Measurements from ENCODE around the gene TTL. TPM values are rescaled to one million over a fixed set of nuclear protein-coding genes. Genes with fewer than 3 reads are reported as not detected.

The TTL gene
- polyA plus RNA-seq, 2 donors, result 7.1 to 7.2 TPM

- 61 to 65% methylated on average over 3 of the region's 3 CpGs for WGBS, 2 donors
- Histone ChIP-seq H3K9me3 (ENCODE audit: control insufficient read depth in 2 of 2, insufficient read depth in 1 of 2, low read depth in 1 of 2, low read length in 1 of 2) (no peaks in the 10 kb centered on the region), H3K4me1 (ENCODE audit: control insufficient read depth in 2 of 2, insufficient read depth in 2 of 2, low read length in 1 of 2) (peaks cover 10 to 11% of the 10 kb centered on the region in 2 donors), H3K27ac (ENCODE audit: low read depth in 2 of 2, low read length in 1 of 2) (peak overlapping the region; percentile 98 to 100), H3K27me3 (ENCODE audit: control insufficient read depth in 1 of 2, insufficient read depth in 2 of 2, low read length in 2 of 2) (no peaks in the 10 kb centered on the region), H3K36me3 (ENCODE audit: control insufficient read depth in 2 of 2, insufficient read depth in 2 of 2, low read length in 1 of 2) (peaks cover 0 to 12% of the 10 kb centered on the region in 2 donors), H3K4me3 (ENCODE audit: low read depth in 1 of 2, low read length in 2 of 2) (peak overlapping the region; percentile 76 to 78)
Measured at GRCh38 chr2:112584891-112585250, 102.9 kb downstream of the TTL start.

GRCh38 chr2:112585400-112585799 is 103.4 kb downstream of the TTL start:
- WGBS, 2 donors, result 97 to 100% methylated on average over 3 of the region's 3 CpGs
- H3K9me3 ChIP-seq (ENCODE audit: control insufficient read depth in 2 of 2, insufficient read depth in 1 of 2, low read depth in 1 of 2, low read length in 1 of 2), result no peaks in the 10 kb centered on the region
- H3K27ac ChIP-seq (ENCODE audit: low read depth in 2 of 2, low read length in 1 of 2), result peak overlapping the region; percentile 98 to 100
- no peaks in the 10 kb centered on the region for H3K27me3 ChIP-seq (ENCODE audit: control insufficient read depth in 1 of 2, insufficient read depth in 2 of 2, low read length in 2 of 2)
- H3K4me3 ChIP-seq (ENCODE audit: low read depth in 1 of 2, low read length in 2 of 2), result peak overlapping the region in 1 of 2 donors; percentile 78
- H3K36me3 ChIP-seq (ENCODE audit: control insufficient read depth in 2 of 2, insufficient read depth in 2 of 2, low read length in 1 of 2), result peaks cover 0 to 12% of the 10 kb centered on the region in 2 donors
- peaks cover 10 to 11% of the 10 kb centered on the region in 2 donors for H3K4me1 ChIP-seq (ENCODE audit: control insufficient read depth in 2 of 2, insufficient read depth in 2 of 2, low read length in 1 of 2)

GRCh38 chr2:112585873-112586464 is 104.0 kb downstream of the TTL start:
- H3K27me3 ChIP-seq (ENCODE audit: control insufficient read depth in 1 of 2, insufficient read depth in 2 of 2, low read length in 2 of 2), result no peaks in the 10 kb centered on the region
- H3K4me1 ChIP-seq (ENCODE audit: control insufficient read depth in 2 of 2, insufficient read depth in 2 of 2, low read length in 1 of 2), result peaks cover 10 to 11% of the 10 kb centered on the region in 2 donors
- H3K36me3 ChIP-seq (ENCODE audit: control insufficient read depth in 2 of 2, insufficient read depth in 2 of 2, low read length in 1 of 2), result peaks cover 0 to 12% of the 10 kb centered on the region in 2 donors
- no peak overlapping the region for H3K4me3 ChIP-seq (ENCODE audit: low read depth in 1 of 2, low read length in 2 of 2)
- H3K9me3 ChIP-seq (ENCODE audit: control insufficient read depth in 2 of 2, insufficient read depth in 1 of 2, low read depth in 1 of 2, low read length in 1 of 2), result no peaks in the 10 kb centered on the region
- H3K27ac ChIP-seq (ENCODE audit: low read depth in 2 of 2, low read length in 1 of 2), result no peak overlapping the region
- 96 to 97% methylated on average over 18 of the region's 18 CpGs for WGBS, 2 donors

GRCh38 chr2:112588611-112589045 is 106.7 kb downstream of the TTL start:
- Histone ChIP-seq H3K9me3 (ENCODE audit: control insufficient read depth in 2 of 2, insufficient read depth in 1 of 2, low read depth in 1 of 2, low read length in 1 of 2) (no peaks in the 10 kb centered on the region), H3K27ac (ENCODE audit: low read depth in 2 of 2, low read length in 1 of 2) (no peak overlapping the region), H3K36me3 (ENCODE audit: control insufficient read depth in 2 of 2, insufficient read depth in 2 of 2, low read length in 1 of 2) (peaks cover 0 to 12% of the 10 kb centered on the region in 2 donors), H3K27me3 (ENCODE audit: control insufficient read depth in 1 of 2, insufficient read depth in 2 of 2, low read length in 2 of 2) (no peaks in the 10 kb centered on the region), H3K4me3 (ENCODE audit: low read depth in 1 of 2, low read length in 2 of 2) (no peak overlapping the region), H3K4me1 (ENCODE audit: control insufficient read depth in 2 of 2, insufficient read depth in 2 of 2, low read length in 1 of 2) (peaks cover 9 to 10% of the 10 kb centered on the region in 2 donors)
- 77 to 79% methylated on average over 6 of the region's 6 CpGs for WGBS, 2 donors

Other genes starting within 250 kb of the TTL start
- 1 to 10 TPM; 5.2 to 7.6 TPM for gene ZC3H8, start 227.1 kb upstream of the TTL start, polyA plus RNA-seq
- 1 to 10 TPM in 1 of 2 donors, under 1 TPM in 1; 0.61 to 1.9 TPM for gene ZC3H6, start 206.6 kb upstream of the TTL start, polyA plus RNA-seq
- gene RGPD8, start 48.5 kb upstream of the TTL start, polyA plus RNA-seq, result 1 to 10 TPM in 1 of 2 donors, under 1 TPM in 1; 0.34 to 1.0 TPM
- gene POLR1B, start 60.3 kb downstream of the TTL start, polyA plus RNA-seq, result 1 to 10 TPM; 5.7 to 7.5 TPM
- gene CHCHD5, start 102.5 kb downstream of the TTL start, polyA plus RNA-seq, result 10 to 100 TPM; 26.7 to 37.3 TPM
- 10 to 100 TPM; 10.1 to 10.4 TPM for gene SLC20A1, start 163.8 kb downstream of the TTL start, polyA plus RNA-seq
- not detected for gene NT5DC4, start 238.9 kb downstream of the TTL start, polyA plus RNA-seq